ENCODE data around the gene HTR1B. TPM values are rescaled to one million over a fixed set of nuclear protein-coding genes. Genes with fewer than 3 reads are reported as not detected.

HTR1B gene
- total and polyA plus RNA-seq, 10 of the 15 experiments (the other 5 are each of a cell fraction or from before 2014, with no cell fraction given): 0.98 TPM; not detected in 9

DNA sequence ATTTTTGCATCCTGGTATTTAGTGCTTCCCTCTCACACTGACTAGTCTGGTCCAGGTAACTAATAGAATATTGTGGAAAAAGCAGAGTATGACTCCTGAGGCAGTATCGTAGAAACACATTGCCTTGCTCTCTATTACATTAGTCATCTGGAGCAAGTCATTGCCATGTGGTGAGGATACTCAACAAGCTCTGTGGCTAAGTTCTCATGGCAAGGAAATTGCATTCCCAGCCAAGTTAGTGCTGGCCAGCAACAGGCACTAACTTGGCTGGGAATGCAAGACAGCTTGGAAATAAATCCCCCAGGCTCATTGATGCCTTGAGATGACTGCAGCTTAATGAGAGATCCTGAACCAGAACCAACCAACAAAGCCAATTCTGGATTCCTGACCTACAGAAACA lies 39.7 kb upstream of the HTR1B start (continued):
- no peak for TF ChIP-seq STAT1 (conservative IDR thresholded peaks at IDR 0.05)
- TF ChIP-seq SP1 (IDR thresholded peaks at IDR 0.05; ENCODE audit: low read depth, low read length): no peak
- no peak for TF ChIP-seq RELA (IDR thresholded peaks at IDR 0.05; ENCODE audit: borderline replicate concordance, partially characterized antibody)
- TF ChIP-seq TBL1XR1 (IDR thresholded peaks at IDR 0.05; ENCODE audit: low read depth, low read length): no peak
- TF ChIP-seq EP300 (IDR thresholded peaks at IDR 0.05; ENCODE audit: borderline replicate concordance in 1 of 2, control insufficient read depth in 1 of 2, low read depth in 2 of 2, low read length in 2 of 2): no peak
- TF ChIP-seq MYC (IDR thresholded peaks at IDR 0.05; ENCODE audit: insufficient read depth, insufficient read length, insufficient replicate concordance, low read length, severe bottlenecking): no peak
- no peak for TF ChIP-seq ZNF207 (IDR thresholded peaks at IDR 0.05; ENCODE audit: borderline replicate concordance)
- TF ChIP-seq, protein P1, sequence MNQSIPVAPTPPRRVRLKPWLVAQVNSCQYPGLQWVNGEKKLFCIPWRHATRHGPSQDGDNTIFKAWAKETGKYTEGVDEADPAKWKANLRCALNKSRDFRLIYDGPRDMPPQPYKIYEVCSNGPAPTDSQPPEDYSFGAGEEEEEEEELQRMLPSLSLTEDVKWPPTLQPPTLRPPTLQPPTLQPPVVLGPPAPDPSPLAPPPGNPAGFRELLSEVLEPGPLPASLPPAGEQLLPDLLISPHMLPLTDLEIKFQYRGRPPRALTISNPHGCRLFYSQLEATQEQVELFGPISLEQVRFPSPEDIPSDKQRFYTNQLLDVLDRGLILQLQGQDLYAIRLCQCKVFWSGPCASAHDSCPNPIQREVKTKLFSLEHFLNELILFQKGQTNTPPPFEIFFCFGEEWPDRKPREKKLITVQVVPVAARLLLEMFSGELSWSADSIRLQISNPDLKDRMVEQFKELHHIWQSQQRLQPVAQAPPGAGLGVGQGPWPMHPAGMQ (IDR thresholded peaks at IDR 0.05; ENCODE audit: borderline replicate concordance): no peak
- no peak for TF ChIP-seq RB1 (IDR thresholded peaks at IDR 0.05; ENCODE audit: borderline replicate concordance)

DNA sequence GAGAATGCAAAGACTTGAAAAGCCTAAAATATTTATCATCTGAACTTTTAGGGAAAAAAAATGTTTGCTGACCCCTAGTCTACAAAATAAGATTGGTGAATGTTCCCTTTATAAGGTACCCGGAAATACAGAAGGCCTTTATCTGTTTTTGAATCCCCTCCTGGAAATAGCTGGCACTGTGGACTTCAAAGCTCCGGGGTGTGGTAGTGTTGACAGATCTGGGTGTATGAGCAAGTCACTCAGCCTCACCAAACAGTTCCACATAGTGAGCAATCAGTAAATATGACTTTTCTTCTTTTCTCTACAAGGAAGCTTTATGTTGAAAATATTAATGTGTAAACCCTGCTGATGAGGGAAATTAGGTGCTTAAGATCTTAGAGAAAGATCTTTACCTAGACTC lies 29.2 kb upstream of the HTR1B start:
- in situ Hi-C loops (cut with MboI): no loop called here
- intact Hi-C loops (cut with micrococcal nuclease; ENCODE audit: unreplicated experiment): no loop called here
- SMC1A ChIA-PET (ENCODE audit: uncharacterized antibody, unreplicated experiment): interaction anchor here (0.8 to 3.1 kb wide), 6 partner anchors 9 to 85 kb away, joined by 3 to 15 read pairs (median 3); no protein-coding TSS in a partner anchor
- no peak overlapping the region for H3K4me3 ChIP-seq
- H3K27ac ChIP-seq (ENCODE audit: control insufficient read depth, insufficient read depth): no peak overlapping the region
- ATAC-seq (no peak), FAIRE-seq (no peak), DNase-seq (ENCODE audit: low read depth, low spot score) (no peak)
- no peaks in the 10 kb centered on the region for H3K9me3 ChIP-seq (replicated peaks; ENCODE audit: control insufficient read depth, insufficient read depth, low read length)
- WGBS (ENCODE audit: insufficient coverage, insufficient replicate concordance, low lambda C conversion rate, missing lambda C conversion rate): 4% methylated on average over 2 of the region's 2 CpGs
- H3K79me2 ChIP-seq (ENCODE audit: control insufficient read depth, insufficient read depth, low read length): no peaks in the 10 kb centered on the region
- no peaks in the 10 kb centered on the region for H4K20me1 ChIP-seq (ENCODE audit: control insufficient read depth, insufficient read depth)
- BruUV-seq (replicated peaks): no TSS peak
- POLR2A ChIA-PET: interaction anchor here (1.0 to 1.3 kb wide), 2 partner anchors 8 to 18 kb away, joined by 4 to 6 read pairs; no protein-coding TSS in a partner anchor
- no peak overlapping the region for H3K9ac ChIP-seq (ENCODE audit: control insufficient read depth, insufficient read depth, low read length)
- H3K4me2 ChIP-seq (ENCODE audit: control insufficient read depth, insufficient read depth): no peak overlapping the region
- no peak overlapping the region for H2AFZ ChIP-seq (ENCODE audit: control insufficient read depth, low read depth, low read length)
- no peaks in the 10 kb centered on the region for H3K36me3 ChIP-seq (ENCODE audit: control insufficient read depth in 2 of 2, insufficient read depth in 2 of 2, low read length in 1 of 2)
- CTCF ChIA-PET: interaction anchor here (0.7 to 1.7 kb wide), 2 partner anchors 14 to 29 kb away, joined by 3 to 5 read pairs; no protein-coding TSS in a partner anchor
- TF ChIP-seq, protein P2, sequence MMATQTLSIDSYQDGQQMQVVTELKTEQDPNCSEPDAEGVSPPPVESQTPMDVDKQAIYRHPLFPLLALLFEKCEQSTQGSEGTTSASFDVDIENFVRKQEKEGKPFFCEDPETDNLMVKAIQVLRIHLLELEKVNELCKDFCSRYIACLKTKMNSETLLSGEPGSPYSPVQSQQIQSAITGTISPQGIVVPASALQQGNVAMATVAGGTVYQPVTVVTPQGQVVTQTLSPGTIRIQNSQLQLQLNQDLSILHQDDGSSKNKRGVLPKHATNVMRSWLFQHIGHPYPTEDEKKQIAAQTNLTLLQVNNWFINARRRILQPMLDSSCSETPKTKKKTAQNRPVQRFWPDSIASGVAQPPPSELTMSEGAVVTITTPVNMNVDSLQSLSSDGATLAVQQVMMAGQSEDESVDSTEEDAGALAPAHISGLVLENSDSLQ (IDR thresholded peaks at IDR 0.05): no peak
- TF ChIP-seq SUZ12 (IDR thresholded peaks at IDR 0.05; ENCODE audit: unreplicated experiment) (no peak), PML (IDR thresholded peaks at IDR 0.05; ENCODE audit: low read length) (no peak)
- RAD21 ChIA-PET (ENCODE audit: unreplicated experiment): interaction anchor here (0.9 to 2.3 kb wide), 2 partner anchors 12 to 20 kb away, joined by 3 to 6 read pairs; no protein-coding TSS in a partner anchor
- H3K27me3 ChIP-seq (replicated peaks in 1 of 2; ENCODE audit: control insufficient read depth in 2 of 2, insufficient read depth in 2 of 2, low read length in 1 of 2): no peaks in the 10 kb centered on the region
- no peaks in the 10 kb centered on the region for H3K4me1 ChIP-seq (ENCODE audit: control insufficient read depth, insufficient read depth, low read length)
